GM18508 (cell line): ENCODE data around the gene TNFSF10.

Experiments
- ATAC-seq: cut with Tn5 transposase; IDR thresholded peaks from one replicate; pipeline ENCODE4 v1.9.1; 2021; ENCODE audit warnings: moderate number of reproducible peaks; ENCODE audit not compliant: insufficient read depth, unreplicated experiment

The TNFSF10 gene

GRCh38 chr3:172465281-172465680, 57.9 kb downstream of the TNFSF10 start:
- no peak for ATAC-seq

GRCh38 chr3:172464306-172464705, 58.9 kb downstream of the TNFSF10 start:
- no peak for ATAC-seq

DNA sequence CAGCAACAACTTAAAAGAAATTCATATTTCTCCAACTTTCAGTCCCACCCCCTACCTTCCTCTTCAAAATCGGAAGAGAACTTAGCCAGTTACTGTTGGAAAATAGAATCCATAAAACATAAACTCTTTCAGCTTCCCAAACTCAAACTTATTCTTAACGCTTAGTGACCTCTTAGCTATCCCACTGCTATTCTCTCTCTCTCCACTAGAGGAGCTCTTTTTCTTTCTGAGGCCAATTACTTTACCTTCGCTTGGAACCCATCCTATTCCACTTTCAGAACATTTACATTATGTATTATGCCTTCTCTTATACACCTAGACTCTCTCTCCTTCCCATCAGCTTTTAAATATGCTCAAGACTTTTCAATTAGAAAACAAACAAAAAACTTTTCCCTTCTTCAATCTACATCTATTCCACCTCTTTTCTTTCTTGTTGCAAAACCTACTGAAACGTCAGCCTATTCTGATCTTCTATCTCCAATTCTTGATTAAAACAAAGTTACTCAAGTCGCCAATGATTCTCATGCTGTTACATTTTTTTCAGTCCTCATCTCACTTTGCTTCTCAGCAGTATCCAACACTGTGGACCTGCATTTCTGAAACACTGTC, 61.6 kb downstream of the TNFSF10 start:
- ATAC-seq: no peak

DNA sequence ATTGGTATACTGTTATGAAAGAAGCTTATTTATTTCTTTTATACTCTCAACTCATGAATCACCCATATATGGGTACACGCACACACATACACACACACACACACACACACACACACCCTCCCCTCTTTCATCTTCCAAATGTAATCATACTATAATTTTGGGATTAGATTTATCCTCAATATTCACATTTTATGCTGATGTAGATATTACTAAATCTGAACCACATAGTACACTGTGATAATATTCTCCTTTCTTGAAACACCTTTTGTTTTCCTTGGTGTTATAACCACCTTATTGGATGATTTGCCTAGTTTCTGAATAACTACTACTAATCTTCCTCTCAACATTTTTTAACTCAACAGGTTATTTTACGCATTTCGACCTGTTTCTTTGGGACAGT, 66.8 kb downstream of the TNFSF10 start:
- no peak for ATAC-seq
